ENCODE data around the gene LGALS3.

The LGALS3 gene

GRCh38 chr14:55121628-55122439, 7.2 kb upstream of the LGALS3 start:
- TF ChIP-seq TAF1 (IDR thresholded peaks at IDR 0.05; ENCODE audit: borderline replicate concordance, insufficient read depth, low read length): no peak
- TF ChIP-seq POLR2AphosphoS5 (IDR thresholded peaks at IDR 0.05; ENCODE audit: low read depth, low read length): no peak
- no peak for TF ChIP-seq REST (IDR thresholded peaks at IDR 0.05; ENCODE audit: insufficient read depth in 1 of 2, low read depth in 2 of 2, low read length in 2 of 2)

DNA sequence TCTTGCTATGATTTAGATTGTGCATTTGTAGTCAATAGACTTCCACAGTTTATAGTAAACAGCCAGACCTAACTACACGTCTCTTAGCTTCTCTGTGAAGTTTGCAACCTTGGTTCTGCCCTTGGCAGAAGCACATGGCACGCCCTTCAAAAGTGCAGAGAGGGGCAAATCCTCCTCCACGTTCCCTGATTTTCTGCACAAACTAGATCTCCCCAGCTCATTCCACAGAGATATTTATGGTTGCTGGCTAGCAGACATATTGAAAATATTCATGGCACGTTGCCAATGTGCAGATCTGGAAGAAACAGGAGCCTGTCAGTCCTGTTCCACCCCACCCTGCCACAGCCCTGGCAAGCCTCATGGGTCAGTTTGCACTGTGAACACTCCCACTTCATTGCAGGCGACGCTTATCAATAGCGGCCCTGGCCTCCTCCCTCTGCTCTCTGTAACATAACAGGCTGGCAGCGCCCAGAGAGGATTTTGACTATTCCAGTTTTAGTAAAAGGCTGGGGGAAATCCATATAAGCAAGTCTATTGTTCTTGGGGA, 6.5 kb upstream of the LGALS3 start:
- TF ChIP-seq FOXP2 (optimal IDR thresholded peaks at IDR 0.05; ENCODE audit: borderline replicate concordance, extremely low read depth, extremely low read length, insufficient read depth) (no peak), POLR2AphosphoS5 (IDR thresholded peaks at IDR 0.05; ENCODE audit: low read depth, low read length) (no peak), SIN3A (IDR thresholded peaks at IDR 0.05; ENCODE audit: borderline replicate concordance, insufficient read depth, low read length) (no peak), TAF1 (IDR thresholded peaks at IDR 0.05; ENCODE audit: borderline replicate concordance, insufficient read depth, low read length) (no peak), REST (IDR thresholded peaks at IDR 0.05; ENCODE audit: insufficient read depth in 1 of 2, low read depth in 2 of 2, low read length in 2 of 2) (no peak)

DNA sequence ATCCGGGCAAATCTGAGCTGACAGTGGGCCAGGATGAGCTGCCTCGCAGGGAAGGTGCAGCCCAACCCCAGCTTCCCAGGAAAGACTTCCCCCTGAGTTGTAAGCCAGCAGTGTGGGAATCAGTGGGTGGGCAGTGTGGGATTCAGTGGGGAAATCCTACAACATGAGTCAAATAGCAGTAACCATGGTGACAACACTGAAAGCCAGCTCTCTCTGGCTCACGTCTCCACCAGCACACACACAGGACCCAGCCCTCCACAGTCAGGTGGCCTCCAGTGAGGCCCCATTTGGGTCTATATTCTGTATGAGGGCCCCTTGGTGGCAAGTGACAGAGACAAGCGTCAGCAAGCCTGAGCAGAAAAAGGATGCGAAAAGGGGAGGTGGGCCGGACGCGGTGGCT, 6.0 kb upstream of the LGALS3 start:
- TF ChIP-seq TAF1 (IDR thresholded peaks at IDR 0.05; ENCODE audit: borderline replicate concordance, insufficient read depth, low read length) (no peak), FOXP2 (optimal IDR thresholded peaks at IDR 0.05; ENCODE audit: borderline replicate concordance, extremely low read depth, extremely low read length, insufficient read depth) (no peak), POLR2AphosphoS5 (IDR thresholded peaks at IDR 0.05; ENCODE audit: low read depth, low read length) (no peak), SIN3A (IDR thresholded peaks at IDR 0.05; ENCODE audit: borderline replicate concordance, insufficient read depth, low read length) (no peak), REST (IDR thresholded peaks at IDR 0.05; ENCODE audit: insufficient read depth in 1 of 2, low read depth in 2 of 2, low read length in 2 of 2) (no peak)

DNA sequence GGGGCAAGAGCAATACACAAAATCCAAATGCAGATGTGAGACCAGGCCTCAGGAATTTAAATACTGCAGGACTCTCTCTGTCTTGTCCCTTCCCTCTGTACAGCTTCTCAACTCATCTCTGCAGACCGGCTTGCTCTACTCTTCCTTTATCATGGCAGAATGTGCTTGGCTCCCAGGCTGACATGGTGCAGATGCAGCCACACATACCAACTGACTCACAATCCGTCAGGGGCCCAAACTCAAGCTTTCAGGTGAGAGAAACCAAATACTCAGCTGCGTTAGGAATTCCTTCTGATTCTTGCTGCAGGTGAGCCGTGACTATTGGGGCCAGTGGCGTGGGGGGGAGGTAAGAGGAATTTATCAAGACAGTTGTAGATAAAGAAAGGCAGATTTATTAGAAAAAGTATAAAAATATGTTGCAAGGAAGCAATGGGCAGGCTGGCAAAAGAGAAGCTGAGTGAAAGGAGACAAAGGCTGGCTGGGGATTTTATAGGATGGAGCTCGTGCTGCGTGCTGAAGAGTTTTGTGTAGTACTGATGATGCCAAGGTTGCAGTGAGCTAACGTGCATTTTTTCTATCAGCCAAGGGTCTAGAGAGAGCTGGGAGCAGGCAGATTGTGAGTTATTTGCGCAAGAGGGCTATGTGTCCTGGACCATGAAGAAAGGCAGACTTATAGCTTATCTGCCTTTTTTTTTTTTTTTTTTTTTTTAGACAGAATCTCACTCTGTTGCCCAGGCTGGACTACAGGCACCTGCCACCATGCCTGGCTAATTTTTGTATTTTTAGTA, 5.0 kb upstream of the LGALS3 start:
- TF ChIP-seq SIN3A (IDR thresholded peaks at IDR 0.05; ENCODE audit: borderline replicate concordance, insufficient read depth, low read length): no peak
- TF ChIP-seq REST (IDR thresholded peaks at IDR 0.05; ENCODE audit: insufficient read depth in 1 of 2, low read depth in 2 of 2, low read length in 2 of 2): no peak
- TF ChIP-seq FOXP2 (optimal IDR thresholded peaks at IDR 0.05; ENCODE audit: borderline replicate concordance, extremely low read depth, extremely low read length, insufficient read depth): no peak
- no peak for TF ChIP-seq TAF1 (IDR thresholded peaks at IDR 0.05; ENCODE audit: borderline replicate concordance, insufficient read depth, low read length)
- TF ChIP-seq POLR2AphosphoS5 (IDR thresholded peaks at IDR 0.05; ENCODE audit: low read depth, low read length): no peak
